NOMO-1 (cell line): ENCODE measurements around the gene NAV2.
A peak's percentile ranks its signal among the peaks of the same experiment; 100 is the strongest.

Experiments
- DNase-seq, 2 experiments: peaks; one replicate each; lab custom pipeline; 2025; ENCODE audit not compliant: unreplicated experiment in 2 of 2; lab: John Stamatoyannopoulos, UW

Gene NAV2

GRCh38 chr11:19686234-19686633 is 26.4 kb upstream of the NAV2 start:
- no peak for DNase-seq

- no peak for DNase-seq
Measured at GRCh38 chr11:19687392-19687791, 25.2 kb upstream of the NAV2 start.

DNA sequence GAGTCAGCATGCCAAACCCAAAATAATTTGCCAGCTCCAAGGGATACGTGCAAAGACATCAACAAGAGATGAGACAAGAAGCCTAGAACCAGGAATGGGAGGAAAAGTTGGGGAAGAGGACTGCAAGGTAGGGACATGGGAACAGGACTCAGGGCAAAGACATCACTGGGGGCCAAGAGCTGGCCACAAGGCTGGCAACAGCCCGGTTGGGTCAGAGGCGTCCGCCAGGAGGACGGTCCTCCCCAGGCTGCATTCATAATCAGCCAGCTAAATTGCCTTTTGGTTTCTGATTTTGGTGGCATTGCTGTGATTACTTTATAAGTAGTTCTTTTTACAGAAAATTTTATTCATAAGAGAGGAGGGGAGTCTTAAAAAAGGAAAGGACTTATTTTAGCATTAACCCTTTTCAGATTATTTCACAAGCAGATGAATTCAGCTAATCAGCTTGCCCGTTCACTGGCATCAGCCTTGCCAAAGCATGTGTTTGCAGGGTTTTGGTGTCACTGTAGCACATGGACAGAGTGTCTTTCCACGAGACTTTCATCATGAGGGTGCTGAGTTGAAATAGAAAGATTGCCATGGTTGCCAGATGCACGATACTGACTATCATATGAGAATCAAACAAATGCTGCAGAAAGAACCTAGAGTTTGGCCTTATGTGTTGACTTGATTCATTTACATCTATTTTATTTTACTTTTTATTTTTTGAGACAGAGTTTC is 23.2 kb upstream of the NAV2 start:
- DNase-seq, result no peak

- DNase-seq, result no peak
Measured at GRCh38 chr11:19690885-19691284, 21.8 kb upstream of the NAV2 start.

DNA sequence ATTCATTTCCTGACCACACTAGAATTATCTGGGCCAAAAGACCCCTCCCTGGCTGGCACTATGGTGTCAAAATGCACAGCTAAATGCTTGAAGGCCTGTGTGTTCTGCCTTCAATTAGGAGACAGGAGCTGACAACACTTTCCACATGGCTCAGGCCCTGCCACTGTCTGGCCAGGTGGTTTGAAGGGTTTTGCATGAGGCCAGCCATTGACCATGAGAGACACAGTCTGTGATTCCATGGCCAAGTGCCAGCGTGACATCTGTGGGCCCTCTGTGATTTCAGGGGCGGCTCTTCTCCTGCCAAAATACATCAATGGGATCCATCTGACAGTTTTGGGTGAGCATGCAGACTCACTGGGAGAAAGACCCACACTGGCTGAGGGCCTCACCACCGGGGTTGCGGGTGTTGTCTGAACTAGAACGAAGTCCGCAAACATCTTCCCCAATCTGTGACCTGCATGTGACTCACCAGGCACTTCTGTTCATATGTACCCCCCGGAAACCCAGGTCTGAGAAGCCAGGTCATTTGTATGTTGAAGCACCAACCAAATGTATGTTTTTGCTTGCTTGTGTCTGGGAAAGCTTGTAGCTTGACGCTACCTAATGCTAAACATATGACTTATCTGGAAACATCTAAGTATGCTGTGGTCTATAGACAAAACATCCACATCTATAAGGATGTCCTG is 20.7 kb upstream of the NAV2 start:
- DNase-seq, result no peak

GRCh38 chr11:19693146-19693545 is 19.5 kb upstream of the NAV2 start:
- DNase-seq, result no peak

- DNase-seq, result no peak
Measured at GRCh38 chr11:19694796-19695345, 17.8 kb upstream of the NAV2 start.

DNA sequence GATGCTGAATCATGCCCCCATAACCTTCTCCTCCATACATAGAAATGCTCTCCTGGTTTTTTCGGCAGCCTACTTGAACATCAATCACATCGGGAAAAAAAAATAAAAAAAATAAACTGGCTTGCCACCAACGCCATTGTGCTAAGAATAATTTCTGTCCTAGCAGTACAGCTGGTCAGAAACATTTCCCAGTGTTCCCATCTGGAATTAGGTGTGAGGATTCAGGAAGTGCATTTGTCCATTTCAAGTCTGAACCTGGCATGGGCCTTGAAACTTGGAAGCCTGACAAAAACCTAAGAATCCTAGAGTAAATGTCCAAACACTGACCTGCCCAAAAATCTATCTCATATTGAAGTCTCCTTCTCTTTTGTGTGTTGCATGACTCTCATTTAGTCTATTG is 16.6 kb upstream of the NAV2 start:
- no peak for DNase-seq

- DNase-seq, result no peak
Measured at GRCh38 chr11:19696904-19697303, 15.7 kb upstream of the NAV2 start.

DNA sequence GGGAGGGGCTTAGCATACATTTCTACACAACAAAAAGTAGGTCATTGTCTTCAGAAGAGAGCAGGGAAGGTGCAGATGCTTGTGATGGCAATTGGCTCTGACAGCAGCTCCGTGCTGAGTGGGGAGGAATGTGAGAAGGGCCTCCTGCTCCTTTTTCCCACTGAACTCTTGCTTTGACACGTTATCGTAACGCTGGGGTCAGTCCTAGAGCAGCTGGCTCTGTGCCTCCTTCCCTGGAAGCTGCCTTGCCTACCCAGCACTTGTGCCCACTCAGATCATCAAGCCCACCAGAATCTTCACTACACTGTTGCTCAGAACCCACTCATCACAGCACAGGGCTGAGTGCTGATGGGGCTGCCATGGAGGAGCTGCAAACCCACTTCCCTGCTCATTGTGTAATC is 14.9 kb upstream of the NAV2 start:
- no peak for DNase-seq

DNA sequence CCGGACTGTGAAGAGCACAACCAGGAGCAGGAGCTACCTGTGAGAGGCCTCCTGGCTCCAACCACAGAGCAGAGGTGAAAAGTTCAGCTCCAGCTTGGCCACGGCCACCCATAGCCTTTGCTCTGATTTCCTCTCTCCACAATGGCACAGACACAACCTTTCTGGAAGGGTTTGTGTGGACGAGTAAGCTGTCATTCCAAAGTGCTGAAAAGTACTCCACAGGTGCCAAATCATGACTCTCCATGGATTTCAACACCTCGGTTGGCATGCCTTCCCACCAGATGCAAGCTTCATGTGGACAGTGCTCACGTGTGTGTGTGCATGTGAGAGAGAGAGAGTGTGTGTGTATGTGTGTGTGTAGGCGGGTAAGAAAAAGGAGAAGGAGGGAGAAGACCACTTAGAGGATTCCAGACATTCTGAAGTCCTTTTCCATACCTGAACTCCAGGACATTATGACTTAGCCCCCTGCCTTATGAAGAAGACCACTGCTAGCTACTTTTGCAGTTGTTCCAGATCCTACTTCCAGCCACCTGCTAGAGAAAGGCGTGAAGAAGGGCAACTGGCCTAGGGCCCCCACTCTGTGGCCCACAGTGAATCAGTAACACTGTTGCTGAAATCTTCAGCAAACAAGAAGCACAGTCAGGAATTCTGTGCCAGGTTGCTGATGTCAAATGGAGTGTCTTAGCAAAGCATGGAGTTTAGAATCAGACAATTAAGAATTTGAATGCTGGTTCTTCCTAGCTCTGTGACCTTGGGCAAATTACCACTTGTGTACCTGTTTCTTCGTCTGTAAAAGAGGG is 13.9 kb upstream of the NAV2 start:
- no peak for DNase-seq

DNA sequence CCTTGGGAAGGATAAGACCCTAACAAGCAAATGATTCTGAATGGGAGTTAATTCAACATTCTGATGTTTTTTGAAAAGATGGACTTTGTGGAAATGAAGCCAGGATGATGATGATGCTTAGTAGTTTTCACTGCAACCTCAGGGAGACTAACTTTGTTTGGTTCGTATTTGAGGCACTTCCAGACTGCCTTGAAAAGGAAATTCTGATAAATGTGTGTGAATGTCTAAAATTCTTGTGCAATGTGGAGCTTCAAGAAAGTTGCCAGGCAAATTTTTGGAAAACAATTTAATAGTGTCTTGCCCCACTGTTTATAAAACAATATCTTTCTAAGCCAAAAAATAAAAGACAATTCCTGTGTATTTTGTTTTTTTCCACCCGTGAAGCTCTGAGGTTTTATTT is 11.2 kb upstream of the NAV2 start:
- no peak for DNase-seq

GRCh38 chr11:19702620-19703019 is 10.0 kb upstream of the NAV2 start:
- DNase-seq, result no peak

DNA sequence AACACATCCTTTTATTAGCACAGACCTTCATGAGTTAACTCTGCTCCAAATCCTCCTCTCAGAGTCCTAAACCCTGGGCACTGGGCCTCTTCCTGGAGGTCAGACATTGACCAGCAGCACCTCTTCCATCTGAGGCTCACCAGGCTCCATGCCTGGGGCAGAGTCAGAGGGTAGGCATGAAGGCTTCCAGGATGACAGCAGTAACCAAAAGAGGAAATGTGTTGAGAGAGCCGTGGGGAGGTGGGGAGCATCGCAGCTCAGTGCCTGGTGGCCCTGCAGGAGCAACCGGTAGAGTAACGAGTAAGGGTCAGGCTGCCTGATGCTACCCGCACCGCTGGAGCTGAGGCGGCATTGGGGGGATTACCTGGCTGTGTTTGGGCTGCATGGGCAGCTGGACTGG is 9.4 kb upstream of the NAV2 start:
- peak in 1 of 2 experiments; percentile 1 for DNase-seq

GRCh38 chr11:19704213-19704612 is 8.4 kb upstream of the NAV2 start:
- no peak for DNase-seq

DNA sequence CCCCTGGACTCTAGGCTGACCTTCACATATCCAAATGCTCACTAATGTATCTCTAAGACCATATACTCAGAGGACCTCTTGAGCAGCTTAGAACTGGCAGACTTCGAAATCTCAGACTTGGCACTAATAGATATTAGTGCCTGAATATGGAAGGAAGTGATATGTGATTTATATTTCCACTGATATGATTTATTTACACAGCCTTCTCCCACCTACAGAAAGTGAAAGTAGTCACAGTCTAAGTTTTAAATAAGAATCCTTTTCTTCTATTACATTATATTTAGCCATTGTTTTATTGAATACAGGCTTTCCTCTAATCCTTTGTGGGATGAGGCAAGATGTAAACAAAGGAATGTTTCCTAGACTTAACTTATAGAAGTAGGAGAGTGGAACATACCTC is 6.7 kb upstream of the NAV2 start:
- DNase-seq, result no peak

DNA sequence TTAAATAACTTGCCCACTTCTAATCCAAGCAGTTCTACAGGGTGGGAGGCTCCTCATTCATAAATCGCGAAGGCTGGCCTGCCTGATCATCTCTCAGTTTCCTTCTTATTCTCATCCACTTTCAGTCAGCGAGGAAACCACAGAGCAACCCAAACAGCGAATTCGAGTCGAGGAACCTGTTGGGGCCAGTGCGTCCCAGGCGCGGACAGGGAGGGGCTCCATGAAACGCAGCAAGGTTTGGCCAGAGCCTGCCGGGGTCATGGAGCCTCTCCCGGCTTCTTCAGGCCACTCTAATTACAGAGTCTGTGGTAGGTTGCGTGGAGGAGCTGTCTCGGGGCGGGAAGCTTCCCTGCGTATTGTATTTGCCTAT is 741 bp upstream of the NAV2 start:
- DNase-seq, result no peak

- DNase-seq, result no peak
Measured at GRCh38 chr11:19713196-19714021, 772 bp downstream of the NAV2 start.

- no peak for DNase-seq
Measured at GRCh38 chr11:19714022-19714386, 1.4 kb downstream of the NAV2 start.

DNA sequence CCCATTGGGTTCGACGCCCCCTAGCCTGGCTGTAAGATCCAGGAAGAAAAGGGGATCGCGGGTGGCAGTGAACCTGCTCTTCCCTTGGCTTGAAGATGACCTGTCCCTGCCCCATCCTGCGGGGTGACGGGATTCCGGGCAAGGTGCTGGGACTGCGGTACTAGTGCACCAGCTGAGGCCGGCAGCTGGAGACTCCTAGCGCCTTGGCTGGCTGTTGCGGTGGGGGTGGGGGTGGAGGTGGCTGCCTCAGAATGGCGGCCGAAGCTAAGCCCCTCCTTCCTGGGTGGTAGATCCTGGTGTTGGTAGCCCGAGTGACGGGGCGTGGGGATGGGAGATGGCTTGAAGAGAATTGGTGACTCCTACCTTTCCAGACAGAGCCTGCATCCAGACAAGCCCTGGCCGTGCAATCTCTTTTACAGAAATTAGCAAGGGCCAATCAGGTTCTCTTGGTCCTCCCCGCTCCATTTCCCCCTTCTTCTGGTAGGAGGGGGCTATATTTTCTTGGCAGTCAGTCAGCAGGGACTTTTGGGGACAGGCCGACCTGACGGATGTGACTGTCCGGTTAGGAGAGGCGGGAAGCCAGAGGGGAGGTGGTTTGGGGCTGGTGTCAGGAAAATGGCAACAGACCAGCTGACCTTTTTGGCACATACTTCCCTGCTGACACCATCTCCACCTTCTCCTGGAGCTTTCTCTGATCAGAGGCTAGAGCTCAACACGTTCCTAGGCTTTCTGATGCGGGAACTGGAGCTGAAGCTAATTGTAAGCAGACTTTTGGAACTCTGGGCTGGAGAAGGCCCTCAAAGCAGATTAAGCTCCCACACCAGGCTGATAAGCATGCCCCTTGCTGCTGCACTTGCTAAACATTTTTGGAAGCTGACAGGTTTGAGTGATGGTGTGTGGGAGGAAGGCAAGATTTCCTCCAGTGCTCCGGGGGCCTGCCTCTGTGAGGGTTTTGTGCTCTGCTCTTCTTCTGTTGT is 2.0 kb downstream of the NAV2 start:
- DNase-seq, result no peak
